ENCODE measurements around the gene RBM17. TPM values are rescaled to one million over a fixed set of nuclear protein-coding genes. Genes with fewer than 3 reads are reported as not detected.

The RBM17 gene
- total and polyA plus RNA-seq, 2 of the 4 experiments (the other 2 are of a cell fraction) = 24.6 to 56.7 TPM

DNA sequence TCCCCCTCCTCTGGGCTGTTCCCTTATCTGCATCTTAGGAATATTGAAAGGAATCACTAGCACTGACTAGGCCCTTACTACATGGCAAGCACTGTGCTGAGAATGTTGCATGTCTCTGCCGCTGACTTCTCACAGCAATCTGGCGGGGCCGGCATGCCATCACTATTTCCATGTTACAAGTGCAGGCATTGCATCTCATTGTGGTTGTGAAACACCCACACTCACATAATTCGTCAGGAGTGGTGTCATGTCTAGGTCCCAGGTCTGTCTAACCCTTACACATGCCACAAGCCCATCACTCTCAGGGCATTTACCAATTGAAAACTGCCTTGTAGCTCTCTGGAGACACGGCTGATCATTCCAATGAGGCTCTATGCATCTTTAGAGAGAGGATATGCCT lies 18.2 kb upstream of the RBM17 start:
- ChIA-PET CTCF (interaction anchor here (0.6 kb wide), 1 partner anchor 100 kb away, joined by 4 read pairs; no protein-coding TSS in a partner anchor), POLR2A (ENCODE audit: unreplicated experiment) (no interaction called here)
- H3K4me3 ChIP-seq (ENCODE audit: insufficient read depth, low read depth, low read length) = no peak overlapping the region
- H3K36me3 ChIP-seq (ENCODE audit: control insufficient read depth, insufficient read depth, low read length) = no peaks in the 10 kb centered on the region
- no peaks in the 10 kb centered on the region for H3K9me1 ChIP-seq (ENCODE audit: insufficient read depth, low read length)
- no peaks in the 10 kb centered on the region for H3K79me1 ChIP-seq (ENCODE audit: low read depth in 1 of 2, low read length in 2 of 2)
- H4K5ac ChIP-seq (ENCODE audit: low read depth, low read length) = no peak overlapping the region
- H3K4ac ChIP-seq (ENCODE audit: low read depth, low read length) = no peak overlapping the region
- H2BK20ac ChIP-seq (ENCODE audit: low read depth, low read length) = no peak overlapping the region
- no peak overlapping the region for H3K9ac ChIP-seq (ENCODE audit: low read depth, low read length)
- H4K8ac ChIP-seq (ENCODE audit: low read depth in 2 of 2, low read length in 2 of 2) = no peak overlapping the region
- H2AFZ ChIP-seq (replicated peaks; ENCODE audit: low read length, poor library complexity) = no peak overlapping the region
- no peak overlapping the region for H4K91ac ChIP-seq (ENCODE audit: insufficient read depth, low read depth, low read length)
- in situ Hi-C loops (cut with MboI; ENCODE audit: low sequenced_read_pairs) (no loop called here), intact Hi-C loops (cut with micrococcal nuclease) (no loop called here), dilution Hi-C loops (cut with HindIII; ENCODE audit: low sequenced_read_pairs, unreplicated experiment) (no loop called here)
- H3K27me3 ChIP-seq (ENCODE audit: control insufficient read depth, insufficient read depth, low read length) = peaks cover 31% of the 10 kb centered on the region
- no peak overlapping the region for H2BK5ac ChIP-seq (ENCODE audit: low read depth, low read length, poor library complexity, severe bottlenecking)
- DNase-seq (no peak), ATAC-seq (ENCODE audit: low read depth) (no peak)
- H2BK120ac ChIP-seq (ENCODE audit: low read depth, low read length) = no peak overlapping the region
- H3K56ac ChIP-seq (ENCODE audit: extremely low read depth, insufficient read depth, low read length) = no peak overlapping the region
- no peak overlapping the region for H3K27ac ChIP-seq (ENCODE audit: insufficient read depth, low read length)
- H3K9me3 ChIP-seq (ENCODE audit: control insufficient read depth, insufficient read depth, low read length) = peaks cover 2% of the 10 kb centered on the region; the same call in 1 of the 2 replicates
- H3K23ac ChIP-seq (ENCODE audit: low read depth, low read length) = no peak overlapping the region
- H2AK5ac ChIP-seq (ENCODE audit: low read depth, low read length) = no peak overlapping the region
- H3K4me2 ChIP-seq (ENCODE audit: low read depth, low read length) = no peak overlapping the region
- 100% methylated on average over 1 of the region's 5 CpGs; no CpG with 5 or more reads in 1 of the 2 experiments for WGBS, 2 experiments (ENCODE audit: extremely low coverage in 2 of 2, insufficient read length in 1 of 2)
- H3K14ac ChIP-seq (replicated peaks; ENCODE audit: low read depth, low read length) = no peak overlapping the region
- H2AK9ac ChIP-seq (replicated peaks; ENCODE audit: low read depth, low read length, poor library complexity) = no peak overlapping the region
- H4K20me1 ChIP-seq (ENCODE audit: insufficient read depth, low read length) = no peaks in the 10 kb centered on the region
- H3K4me1 ChIP-seq (ENCODE audit: control insufficient read depth, insufficient read depth, low read length) = peaks cover 4% of the 10 kb centered on the region
- TF ChIP-seq FOS (IDR thresholded peaks at IDR 0.05; ENCODE audit: low read depth, low read length) (no peak), CHD1 (IDR thresholded peaks at IDR 0.05; ENCODE audit: low read depth, low read length) (no peak), RCOR1 (IDR thresholded peaks at IDR 0.05; ENCODE audit: insufficient replicate concordance, low read length) (no peak), NFE2L2 (IDR thresholded peaks at IDR 0.05; ENCODE audit: low read depth, low read length) (no peak), MAZ (IDR thresholded peaks at IDR 0.05; ENCODE audit: borderline replicate concordance, low read depth, low read length) (no peak), MAFK (IDR thresholded peaks at IDR 0.05; ENCODE audit: low read depth, low read length) (no peak), BHLHE40 (IDR thresholded peaks at IDR 0.05; ENCODE audit: low read depth, low read length) (no peak), CEBPB (IDR thresholded peaks at IDR 0.05; ENCODE audit: low read depth, low read length) (no peak), MXI1 (IDR thresholded peaks at IDR 0.05; ENCODE audit: borderline replicate concordance, low read depth, low read length) (no peak), SMC3 (IDR thresholded peaks at IDR 0.05; ENCODE audit: low read depth, low read length) (no peak), ELK1 (IDR thresholded peaks at IDR 0.05; ENCODE audit: borderline replicate concordance, low read depth, low read length) (no peak), RFX5 (IDR thresholded peaks at IDR 0.05; ENCODE audit: low read depth, low read length) (no peak), POLR2A (IDR thresholded peaks at IDR 0.05; ENCODE audit: low read depth, low read length) (no peak), RAD21 (IDR thresholded peaks at IDR 0.05; ENCODE audit: low read length) (no peak)
- TF ChIP-seq, protein P1, sequence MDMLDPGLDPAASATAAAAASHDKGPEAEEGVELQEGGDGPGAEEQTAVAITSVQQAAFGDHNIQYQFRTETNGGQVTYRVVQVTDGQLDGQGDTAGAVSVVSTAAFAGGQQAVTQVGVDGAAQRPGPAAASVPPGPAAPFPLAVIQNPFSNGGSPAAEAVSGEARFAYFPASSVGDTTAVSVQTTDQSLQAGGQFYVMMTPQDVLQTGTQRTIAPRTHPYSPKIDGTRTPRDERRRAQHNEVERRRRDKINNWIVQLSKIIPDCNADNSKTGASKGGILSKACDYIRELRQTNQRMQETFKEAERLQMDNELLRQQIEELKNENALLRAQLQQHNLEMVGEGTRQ (IDR thresholded peaks at IDR 0.05; ENCODE audit: low read depth, low read length) = no peak
- TF ChIP-seq, protein P2, sequence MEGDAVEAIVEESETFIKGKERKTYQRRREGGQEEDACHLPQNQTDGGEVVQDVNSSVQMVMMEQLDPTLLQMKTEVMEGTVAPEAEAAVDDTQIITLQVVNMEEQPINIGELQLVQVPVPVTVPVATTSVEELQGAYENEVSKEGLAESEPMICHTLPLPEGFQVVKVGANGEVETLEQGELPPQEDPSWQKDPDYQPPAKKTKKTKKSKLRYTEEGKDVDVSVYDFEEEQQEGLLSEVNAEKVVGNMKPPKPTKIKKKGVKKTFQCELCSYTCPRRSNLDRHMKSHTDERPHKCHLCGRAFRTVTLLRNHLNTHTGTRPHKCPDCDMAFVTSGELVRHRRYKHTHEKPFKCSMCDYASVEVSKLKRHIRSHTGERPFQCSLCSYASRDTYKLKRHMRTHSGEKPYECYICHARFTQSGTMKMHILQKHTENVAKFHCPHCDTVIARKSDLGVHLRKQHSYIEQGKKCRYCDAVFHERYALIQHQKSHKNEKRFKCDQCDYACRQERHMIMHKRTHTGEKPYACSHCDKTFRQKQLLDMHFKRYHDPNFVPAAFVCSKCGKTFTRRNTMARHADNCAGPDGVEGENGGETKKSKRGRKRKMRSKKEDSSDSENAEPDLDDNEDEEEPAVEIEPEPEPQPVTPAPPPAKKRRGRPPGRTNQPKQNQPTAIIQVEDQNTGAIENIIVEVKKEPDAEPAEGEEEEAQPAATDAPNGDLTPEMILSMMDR (conservative IDR thresholded peaks at IDR 0.05; ENCODE audit: low read depth, low read length) = no peak
- H3K18ac ChIP-seq (ENCODE audit: low read depth, low read length) = no peak overlapping the region
- BruUV-seq (replicated peaks) = no TSS peak
- no peak overlapping the region for H2BK15ac ChIP-seq (ENCODE audit: low read depth, low read length)

Measured in IMR-90 (cell line).